HG03159 (cell line): ENCODE data around the gene DCAF6.

Experiments
- ATAC-seq: cut with Tn5 transposase; IDR thresholded peaks from one replicate; pipeline ENCODE4 v1.9.1; 2021; ENCODE audit warnings: mild to moderate bottlenecking, moderate library complexity; ENCODE audit not compliant: unreplicated experiment

DCAF6 gene

GRCh38 chr1:168083456-168084325 is 147.2 kb downstream of the DCAF6 start:
- no peak for ATAC-seq

- no peak for ATAC-seq
Measured at GRCh38 chr1:168084396-168085231, 148.1 kb downstream of the DCAF6 start.

- no peak for ATAC-seq
Measured at GRCh38 chr1:168085401-168085872, 149.0 kb downstream of the DCAF6 start.

- ATAC-seq: no peak
Measured at GRCh38 chr1:168086438-168086837, 150.0 kb downstream of the DCAF6 start.

GRCh38 chr1:168087696-168088095 is 151.2 kb downstream of the DCAF6 start:
- ATAC-seq: no peak

GRCh38 chr1:168088511-168089325 is 152.2 kb downstream of the DCAF6 start:
- ATAC-seq: no peak

GRCh38 chr1:168089326-168089978 is 153.0 kb downstream of the DCAF6 start:
- ATAC-seq: no peak

GRCh38 chr1:168089979-168090337 is 153.5 kb downstream of the DCAF6 start:
- no peak for ATAC-seq

- no peak for ATAC-seq
Measured at GRCh38 chr1:168090395-168090794, 153.9 kb downstream of the DCAF6 start.

GRCh38 chr1:168091063-168091462 is 154.6 kb downstream of the DCAF6 start:
- ATAC-seq: no peak

- no peak for ATAC-seq
Measured at GRCh38 chr1:168091720-168092550, 155.5 kb downstream of the DCAF6 start.

- ATAC-seq: no peak
Measured at GRCh38 chr1:168092566-168093355, 156.3 kb downstream of the DCAF6 start.

- ATAC-seq: no peak
Measured at GRCh38 chr1:168093616-168094015, 157.1 kb downstream of the DCAF6 start.

- ATAC-seq: no peak
Measured at GRCh38 chr1:168095476-168095875, 159.0 kb downstream of the DCAF6 start.

GRCh38 chr1:168096296-168097165 is 160.0 kb downstream of the DCAF6 start:
- no peak for ATAC-seq

- ATAC-seq: no peak
Measured at GRCh38 chr1:168097921-168098528, 161.5 kb downstream of the DCAF6 start.

GRCh38 chr1:168098534-168099320 is 162.2 kb downstream of the DCAF6 start:
- ATAC-seq: no peak
